Right lobe of liver (tissue), 6 donors: ENCODE results near the gene CASKIN1. TPM values are rescaled to one million over a fixed set of nuclear protein-coding genes. Genes with fewer than 3 reads are reported as not detected.

Experiments used
- ATAC-seq, 4 donors: fragments of 200-7000 bp; cut with Tn5 transposase; one replicate each; pipeline ENCODE4 v1.9.1; 2020; ENCODE audit warnings: mild to moderate bottlenecking in 4 of 4, moderate library complexity in 4 of 4
- DNase-seq, 3 donors: peaks; one replicate each; pipeline ENCODE4 v3.0.0-alpha.2; 2020
- H3K27ac ChIP-seq, 3 donors: fragments of 200-600 bp; one replicate each; pipeline ENCODE4 v1.8.0; 2022
- H3K27me3 ChIP-seq, 2 donors: fragments of 200-600 bp; one replicate each; pipeline ENCODE4 v1.8.0; 2022
- H3K36me3 ChIP-seq, 4 donors: fragments of 200-600 bp; sonication (generic) in 1 of 4; one replicate each; pipeline versions ENCODE4 v1.5.1 to v1.8.0; 2017 to 2022; ENCODE audit warnings: control low read depth in 1 of 4
- H3K4me1 ChIP-seq, 4 donors: fragments of 200-600 bp; sonication (generic) in 1 of 4; one replicate each; pipeline versions ENCODE4 v1.5.1 to v1.8.0; 2017 to 2022; ENCODE audit warnings: control low read depth in 1 of 4
- H3K4me3 ChIP-seq, 3 donors: fragments of 200-600 bp; one replicate each; pipeline ENCODE4 v1.8.0; 2022
- H3K9me3 ChIP-seq, 4 donors: fragments of 200-600 bp; sonication (generic) in 1 of 4; one replicate each; pipeline versions ENCODE4 v1.5.1 to v1.8.0; 2017 to 2022; ENCODE audit warnings: control low read depth in 1 of 4
- CTCF ChIP-seq, 4 donors: fragments of 200-600 bp in 3 of 4; fragments of 450-650 bp in 1 of 4; IDR thresholded peaks; one replicate each; pipeline versions ENCODE4 v1.5.1 to v1.8.0; 2016 to 2022; ENCODE audit warnings: antibody characterized with exemption in 4 of 4, mild to moderate bottlenecking in 2 of 4
- POLR2A ChIP-seq: fragments of 450-650 bp; IDR thresholded peaks from one replicate; pipeline ENCODE4 v1.6.1; 2017; ENCODE audit warnings: antibody characterized with exemption, mild to moderate bottlenecking
- WGBS: methylation state at CpG from one replicate; pipeline ENCODE4 v1.1.6; 2018; ENCODE audit warnings: low coverage, low lambda C conversion rate; ENCODE audit not compliant: insufficient coverage; ENCODE audit errors: missing lambda C conversion rate; 5-methylcytosine and 5-hydroxymethylcytosine counted together
- intact Hi-C, 2 donors: fragments of 100-400 bp; cut with DNase I; formaldehyde crosslinking; loops; one replicate each; pipeline versions ENCODE4 v1.11.2 to v1.14.1; 2022
- total RNA-seq, 6 experiments: library from RNA; depleted of rRNA in 2 of 6; stranded (reverse); fragments of >200 nt in 2 of 6; fragmentation: NEBNext Ultra II Directional in 3 of 6; extraction: Animal tissue kit (Norgen Biotek cat#: 25700) in 3 of 6; gene quantifications; one replicate each; pipeline versions ENCODE4 v1.1.0 to v1.2.4, GENCODE V29; 2016 to 2023
- donor health status: DM: no; HTN: yes; CAD: no.
- donor health status: DM: no; HTN: no; CAD: no.
- donor health status: DM: no; HTN: no; CAD: no.
- donor health status: DM: no; HTN: yes; CAD: no.
- donor health status: DM: no; HTN: yes; CAD: no.

Gene CASKIN1
- total RNA-seq, 6 experiments from 2014 or later: not detected

GRCh38 chr16:2237493-2238149 lies 41.2 kb upstream of the CASKIN1 start:
- no peaks in the 10 kb centered on the region for H3K27me3 ChIP-seq
- no peak for TF ChIP-seq POLR2A
- no peak for TF ChIP-seq CTCF (IDR thresholded peaks at IDR 0.05)
- WGBS: 0% methylated on average over 1 of the region's 65 CpGs
- ATAC-seq (peak; percentile 4 to 21 (median 10)), DNase-seq (peak in 1 of 3 donors; percentile 53)
- H3K4me1 ChIP-seq: peaks cover 0 to 17% (median 0%) of the 10 kb centered on the region in 4 donors
- no peak overlapping the region for H3K4me3 ChIP-seq
- no peaks in the 10 kb centered on the region for H3K9me3 ChIP-seq
- H3K27ac ChIP-seq: no peak overlapping the region
- intact Hi-C loops: no loop called here
- peaks cover 0 to 33% (median 14%) of the 10 kb centered on the region in 4 donors for H3K36me3 ChIP-seq

GRCh38 chr16:2237102-2237482 lies 40.7 kb upstream of the CASKIN1 start:
- TF ChIP-seq POLR2A (no peak), CTCF (IDR thresholded peaks at IDR 0.05) (no peak)
- no CpG with 5 or more reads among the region's 40 CpGs for WGBS
- H3K4me1 ChIP-seq: peaks cover 0 to 17% (median 0%) of the 10 kb centered on the region in 4 donors
- H3K36me3 ChIP-seq: peaks cover 0 to 32% (median 15%) of the 10 kb centered on the region in 4 donors
- H3K9me3 ChIP-seq: no peaks in the 10 kb centered on the region
- peak in 1 of 3 donors; percentile 52 for DNase-seq
- H3K27ac ChIP-seq: no peak overlapping the region
- intact Hi-C loops: no loop called here
- ATAC-seq: no peak
- no peak overlapping the region for H3K4me3 ChIP-seq
- no peaks in the 10 kb centered on the region for H3K27me3 ChIP-seq

- WGBS: 0% methylated on average over 2 of the region's 64 CpGs
- DNase-seq (peak in 1 of 3 donors; percentile 63), ATAC-seq (peak; percentile 54 to 68 (median 55))
- no peak within 1 kb of the TSS for H3K27ac ChIP-seq
- no peaks in the 10 kb centered on the region for H3K9me3 ChIP-seq
- TF ChIP-seq CTCF (IDR thresholded peaks at IDR 0.05): no peak
- no peak for TF ChIP-seq POLR2A
- H3K27me3 ChIP-seq: no peaks in the 10 kb centered on the region
- peaks cover 0 to 17% (median 0%) of the 10 kb centered on the region in 4 donors for H3K4me1 ChIP-seq
- intact Hi-C loops: no loop called here
- no peak within 1 kb of the TSS for H3K4me3 ChIP-seq
- peaks cover 0 to 34% (median 15%) of the 10 kb centered on the region in 4 donors for H3K36me3 ChIP-seq
These were observed 40.1 kb upstream of the CASKIN1 start, which contains the start of gene DNASE1L2 for GRCh38 chr16:2236337-2237101. Gene DNASE1L2 (plus strand): TSS chr16:2236444. CDS start chr16:2236817, 373 bp downstream.

- TF ChIP-seq CTCF (IDR thresholded peaks at IDR 0.05) (no peak), POLR2A (no peak)
- Histone ChIP-seq H3K27me3 (no peaks in the 10 kb centered on the region), H3K4me3 (no peak overlapping the region), H3K27ac (no peak overlapping the region), H3K4me1 (peaks cover 0 to 17% (median 0%) of the 10 kb centered on the region in 4 donors), H3K36me3 (peaks cover 0 to 39% (median 15%) of the 10 kb centered on the region in 4 donors), H3K9me3 (no peaks in the 10 kb centered on the region)
- WGBS: 22% methylated on average over 4 of the region's 19 CpGs
- DNase-seq (peak in 1 of 3 donors; percentile 55), ATAC-seq (no peak)
- intact Hi-C loops: no loop called here
These were observed 39.4 kb upstream of the CASKIN1 start for GRCh38 chr16:2235695-2236336.
